Neural cell (in vitro differentiated cells): ENCODE results near the gene SPEG. TPM values are rescaled to one million over a fixed set of nuclear protein-coding genes. Genes with fewer than 3 reads are reported as not detected.

ENCODE experiments used
- H2AFZ ChIP-seq: fragments of 200-600, 300-800 bp; sonication (generic), shearing (Covaris generic); 2 replicates; pipeline ENCODE4 v1.6.0; 2014; ENCODE audit warnings: low read depth, mild to moderate bottlenecking, antibody characterized with exemption, low read length, moderate library complexity
- H3F3A ChIP-seq: fragments of 200-600 bp; shearing (Covaris generic); 2 replicates; pipeline ENCODE4 v1.6.1; 2016; ENCODE audit warnings: mild to moderate bottlenecking, moderate library complexity, mixed read lengths, antibody characterized with exemption, low read length; ENCODE audit not compliant: insufficient read depth, poor library complexity, severe bottlenecking
- H3K27ac ChIP-seq: fragments of 200-600, 300-800 bp; sonication (generic), shearing (Covaris generic); 2 replicates; pipeline ENCODE4 v1.5.1; 2014; ENCODE audit warnings: mild to moderate bottlenecking, low read length, moderate library complexity
- H3K27me3 ChIP-seq: fragments of 300-800, 200-600 bp; sonication (generic), shearing (Covaris generic); 2 replicates; pipeline ENCODE4 v1.6.0; 2014; ENCODE audit warnings: mild to moderate bottlenecking, low read depth, low read length, moderate library complexity; ENCODE audit not compliant: insufficient read depth
- H3K36me3 ChIP-seq: fragments of 300-800, 200-600 bp; sonication (generic), shearing (Covaris generic); 2 replicates; pipeline ENCODE4 v1.5.1; 2014; ENCODE audit warnings: mild to moderate bottlenecking, antibody characterized with exemption, low read length, moderate library complexity; ENCODE audit not compliant: insufficient read depth
- H3K4me2 ChIP-seq: fragments of 300-800, 200-600 bp; sonication (generic), shearing (Covaris generic); 2 replicates; pipeline ENCODE4 v1.6.0; 2014; ENCODE audit warnings: mild to moderate bottlenecking, low read length
- H3K4me3 ChIP-seq: fragments of 300-800, 200-600 bp; sonication (generic), shearing (Covaris generic); 2 replicates; pipeline ENCODE4 v1.5.1; 2014; ENCODE audit warnings: mild to moderate bottlenecking, low read length, moderate library complexity
- H3K79me2 ChIP-seq: fragments of 200-600 bp; shearing (Covaris generic); replicated peaks from 2 replicates; pipeline ENCODE4 v1.6.0; 2014; ENCODE audit warnings: mild to moderate bottlenecking, low read length, moderate library complexity; ENCODE audit not compliant: insufficient read depth
- H3K9ac ChIP-seq: fragments of 300-800, 200-600 bp; sonication (generic), shearing (Covaris generic); 2 replicates; pipeline ENCODE4 v1.6.1; 2016; ENCODE audit warnings: mild to moderate bottlenecking, low read length, mixed read lengths
- H3K9me2 ChIP-seq: fragments of 200-600 bp; shearing (Covaris generic); 2 replicates; pipeline ENCODE4 v1.6.1; 2016; ENCODE audit warnings: mild to moderate bottlenecking, low read length, mixed read lengths; ENCODE audit not compliant: insufficient read depth
- H3K9me3 ChIP-seq: fragments of 200-600, 300-800 bp; sonication (generic), shearing (Covaris generic); 2 replicates; pipeline ENCODE4 v1.6.1; 2016; ENCODE audit warnings: mild to moderate bottlenecking, mixed run types, low read length, moderate library complexity, mixed read lengths
- H4K20me1 ChIP-seq: fragments of 200-600 bp; shearing (Covaris generic); 2 replicates; pipeline ENCODE4 v1.6.1; 2016; ENCODE audit warnings: mild to moderate bottlenecking, mixed run types; ENCODE audit not compliant: insufficient read depth
- CTCF ChIP-seq: fragments of 450-650 bp; IDR thresholded peaks from 2 replicates; pipeline ENCODE4 v1.5.1; 2014; ENCODE audit warnings: antibody characterized with exemption, mild to moderate bottlenecking, moderate library complexity; ENCODE audit not compliant: poor library complexity, severe bottlenecking
- EP300 ChIP-seq: fragments of 450-650 bp; conservative IDR thresholded peaks from 2 replicates; pipeline ENCODE4 v1.6.1; 2014; ENCODE audit warnings: antibody characterized with exemption, mild to moderate bottlenecking, moderate library complexity; ENCODE audit not compliant: poor library complexity, severe bottlenecking
- EZH2 ChIP-seq: fragments of 200-600, 300-800 bp; shearing (Covaris generic), sonication (generic); IDR thresholded peaks from 2 replicates; pipeline ENCODE4 v1.6.1; 2014; ENCODE audit warnings: antibody characterized with exemption, low read length, borderline replicate concordance, mild to moderate bottlenecking; ENCODE audit not compliant: insufficient read depth, poor library complexity, severe bottlenecking
- MXI1 ChIP-seq: fragments of 450-650 bp; conservative IDR thresholded peaks from 2 replicates; pipeline ENCODE4 v1.6.1; 2014; ENCODE audit warnings: antibody characterized with exemption, mild to moderate bottlenecking; ENCODE audit not compliant: poor library complexity, severe bottlenecking
- POLR2AphosphoS5 ChIP-seq: IDR thresholded peaks from 2 replicates; pipeline ENCODE4 v1.6.1; 2012
- RAD21 ChIP-seq: fragments of 450-650 bp; conservative IDR thresholded peaks from 2 replicates; pipeline ENCODE4 v1.6.1; 2014; ENCODE audit warnings: antibody characterized with exemption, mild to moderate bottlenecking, moderate library complexity
- REST ChIP-seq: IDR thresholded peaks from 2 replicates; pipeline ENCODE4 v1.6.1; 2012; ENCODE audit warnings: borderline replicate concordance
- SMC3 ChIP-seq: fragments of 450-650 bp; conservative IDR thresholded peaks from 2 replicates; pipeline ENCODE4 v1.6.1; 2014; ENCODE audit warnings: antibody characterized with exemption, mild to moderate bottlenecking, moderate library complexity; ENCODE audit not compliant: poor library complexity
- TAF1 ChIP-seq: IDR thresholded peaks from 2 replicates; pipeline ENCODE4 v1.6.1; 2012; ENCODE audit warnings: low read depth
- polyA plus RNA-seq: library from polyadenylated mRNA; depleted of rRNA; stranded (reverse); fragments of >200 nt; gene quantifications from 2 replicates; pipeline ENCODE4 v1.2.3, GENCODE V29; 2014

Gene SPEG
- polyA plus RNA-seq, 1 donor from 2014 or later, result 58.3 TPM

- Histone ChIP-seq H3K9me2 (no peaks in the 10 kb centered on the region), H3K4me2 (no peak overlapping the region), H3K36me3 (no peaks in the 10 kb centered on the region), H3K27ac (no peak overlapping the region), H3K27me3 (peaks cover 28% of the 10 kb centered on the region), H3F3A (no peaks in the 10 kb centered on the region), H3K79me2 (no peaks in the 10 kb centered on the region), H3K9me3 (no peaks in the 10 kb centered on the region), H3K9ac (no peak overlapping the region), H3K4me3 (no peak overlapping the region), H2AFZ (no peak overlapping the region), H4K20me1 (no peaks in the 10 kb centered on the region)
- TF ChIP-seq EZH2 (no peak), SMC3 (no peak), REST (no peak), POLR2AphosphoS5 (no peak), EP300 (no peak), CTCF (no peak), MXI1 (no peak), RAD21 (no peak), TAF1 (no peak)
Measured at GRCh38 chr2:219439506-219439905, 4.9 kb downstream of the SPEG start.

DNA sequence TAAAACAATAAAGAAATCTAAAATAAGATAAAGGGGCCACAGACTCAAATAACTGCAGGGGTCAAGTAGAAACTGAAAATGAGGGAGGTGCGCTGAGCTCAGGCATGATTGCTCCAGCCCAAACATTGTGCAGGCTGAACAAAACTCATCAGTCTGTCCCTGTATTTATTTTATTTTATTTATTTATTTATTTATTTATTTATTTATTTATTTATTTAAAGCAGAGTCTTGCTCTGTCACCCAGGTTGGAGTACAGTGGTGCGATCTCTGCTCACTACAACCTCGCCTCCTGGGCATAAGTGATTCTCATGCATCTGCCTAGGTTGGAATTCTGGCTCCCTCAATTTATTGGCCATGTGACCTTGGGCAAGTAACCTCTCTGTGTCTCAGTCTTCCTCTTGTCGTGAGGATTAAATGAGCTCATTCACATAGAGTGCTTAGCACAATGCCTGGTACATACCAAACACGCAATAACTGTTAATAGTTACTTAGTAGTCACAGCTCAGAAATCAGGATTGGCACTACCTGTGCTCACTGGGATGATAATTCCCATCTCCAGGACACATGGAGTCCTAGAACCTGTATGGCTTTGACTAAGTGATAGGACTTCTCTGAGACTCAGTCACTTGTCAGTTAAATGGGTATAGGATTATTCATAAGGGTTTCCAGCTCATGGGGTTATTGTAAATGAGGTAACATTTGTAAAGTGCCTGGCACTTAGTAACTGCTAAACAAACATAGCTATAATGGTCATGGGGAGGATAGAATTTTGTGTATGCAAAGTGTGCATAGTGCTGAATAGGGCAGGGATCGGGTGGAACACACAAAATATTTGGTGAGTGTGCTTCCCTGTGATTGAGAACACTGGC is 6.0 kb downstream of the SPEG start:
- no peak overlapping the region for H3K27ac ChIP-seq
- peaks cover 18% of the 10 kb centered on the region for H3K27me3 ChIP-seq
- no peaks in the 10 kb centered on the region for H3F3A ChIP-seq
- no peaks in the 10 kb centered on the region for H3K9me2 ChIP-seq
- no peak overlapping the region for H3K4me2 ChIP-seq
- TF ChIP-seq POLR2AphosphoS5 (no peak), REST (no peak), RAD21 (no peak), MXI1 (no peak), EP300 (no peak), EZH2 (no peak), CTCF (no peak), TAF1 (no peak), SMC3 (no peak)
- H3K4me3 ChIP-seq, result no peak overlapping the region
- no peaks in the 10 kb centered on the region for H3K9me3 ChIP-seq
- no peaks in the 10 kb centered on the region for H3K79me2 ChIP-seq
- H4K20me1 ChIP-seq, result no peaks in the 10 kb centered on the region
- no peaks in the 10 kb centered on the region for H3K36me3 ChIP-seq
- H3K9ac ChIP-seq, result no peak overlapping the region
- H2AFZ ChIP-seq, result no peak overlapping the region
